BLaER1 (cell line): Measurements from ENCODE around the gene DIP2B.
"Not testable (repeated sequence)": the region's sequence is repeated elsewhere in the genome, so short reads cannot be mapped to it uniquely, and the experiment has no call there.

ENCODE experiments used
- H3K27ac ChIP-seq: shearing (Covaris generic); formaldehyde crosslinking; 2 replicates; pipeline ENCODE4 v1.8.1; 2022
- H3K27me3 ChIP-seq: shearing (Covaris generic); formaldehyde crosslinking; 2 replicates; pipeline ENCODE4 v1.8.1; 2022
- H3K36me3 ChIP-seq: shearing (Covaris generic); formaldehyde crosslinking; 2 replicates; pipeline ENCODE4 v1.8.1; 2022
- H3K4me1 ChIP-seq: shearing (Covaris generic); formaldehyde crosslinking; 2 replicates; pipeline ENCODE4 v1.8.1; 2022
- H3K4me2 ChIP-seq: shearing (Covaris generic); formaldehyde crosslinking; 2 replicates; pipeline ENCODE4 v1.8.1; 2022
- H3K4me3 ChIP-seq: shearing (Covaris generic); formaldehyde crosslinking; 2 replicates; pipeline ENCODE4 v1.8.1; 2022
- H3K9ac ChIP-seq: shearing (Covaris generic); formaldehyde crosslinking; 2 replicates; pipeline ENCODE4 v1.8.1; 2022
- H3K9me3 ChIP-seq: shearing (Covaris generic); formaldehyde crosslinking; 2 replicates; pipeline ENCODE4 v1.8.1; 2022
- H4K20me1 ChIP-seq: shearing (Covaris generic); formaldehyde crosslinking; 2 replicates; pipeline ENCODE4 v1.8.1; 2022
- Cebpa-rat ChIP-seq: shearing (Covaris generic); IDR thresholded peaks from 2 replicates; pipeline ENCODE4 v1.8.1; 2022

The DIP2B gene

DNA sequence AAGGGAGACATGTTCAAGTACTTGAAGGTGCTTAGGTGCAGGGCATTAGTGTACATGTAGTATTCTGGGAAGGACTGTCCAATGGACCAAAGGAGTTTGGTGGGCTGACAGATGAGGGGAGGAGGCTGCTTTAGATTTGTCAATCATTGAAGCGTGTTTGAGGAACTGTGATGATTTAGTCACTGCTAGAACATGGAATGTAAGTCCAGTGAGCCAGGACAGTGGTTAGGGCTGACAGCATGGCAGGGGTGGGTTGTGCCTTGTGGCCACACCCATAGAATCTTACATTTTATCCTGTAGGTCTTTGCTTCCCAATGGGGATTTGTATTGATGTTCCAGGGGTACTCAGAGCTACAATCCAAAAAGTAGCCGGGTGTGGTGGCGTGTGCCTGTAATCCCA, 24.6 kb downstream of the DIP2B start:
- Histone ChIP-seq H3K9me3 (0 out of 2 replicates have a peak, but pooled peaks cover 10% of the 10 kb centered on the region), H3K27ac (no peak overlapping the region), H3K4me1 (peaks cover 29% of the 10 kb centered on the region), H3K27me3 (no peaks in the 10 kb centered on the region), H3K4me2 (no peak overlapping the region), H3K4me3 (no peak overlapping the region), H4K20me1 (peaks cover 86% of the 10 kb centered on the region), H3K36me3 (peaks cover 60% of the 10 kb centered on the region), H3K9ac (no peak overlapping the region)
- no peak for TF ChIP-seq Cebpa-rat

DNA sequence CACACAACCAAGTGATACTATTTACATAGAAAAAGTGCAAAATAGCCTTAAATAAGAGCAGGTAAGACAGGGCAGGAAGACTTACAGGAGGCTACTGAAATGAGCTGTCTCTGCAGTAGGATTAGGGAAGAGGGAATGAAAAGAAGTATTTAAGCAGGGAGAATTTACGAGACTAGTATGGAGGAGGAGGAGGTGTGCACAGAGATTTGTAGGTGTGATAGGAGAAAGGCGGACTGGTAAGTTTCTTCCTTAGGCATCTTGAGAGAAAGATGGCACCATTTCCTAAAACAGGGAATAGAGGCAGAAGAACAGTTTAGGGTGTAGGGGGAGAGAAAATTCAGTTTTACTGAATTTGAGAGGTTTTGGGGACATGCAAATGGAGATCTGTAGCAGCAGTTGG, 25.7 kb downstream of the DIP2B start:
- TF ChIP-seq Cebpa-rat: no peak
- Histone ChIP-seq H3K4me2 (no peak overlapping the region), H3K9ac (no peak overlapping the region), H3K4me1 (peaks cover 24% of the 10 kb centered on the region), H4K20me1 (peaks cover 84% of the 10 kb centered on the region), H3K27ac (no peak overlapping the region), H3K27me3 (no peaks in the 10 kb centered on the region), H3K4me3 (no peak overlapping the region), H3K9me3 (0 out of 2 replicates have a peak, but pooled peaks cover 10% of the 10 kb centered on the region), H3K36me3 (peaks cover 64% of the 10 kb centered on the region)

DNA sequence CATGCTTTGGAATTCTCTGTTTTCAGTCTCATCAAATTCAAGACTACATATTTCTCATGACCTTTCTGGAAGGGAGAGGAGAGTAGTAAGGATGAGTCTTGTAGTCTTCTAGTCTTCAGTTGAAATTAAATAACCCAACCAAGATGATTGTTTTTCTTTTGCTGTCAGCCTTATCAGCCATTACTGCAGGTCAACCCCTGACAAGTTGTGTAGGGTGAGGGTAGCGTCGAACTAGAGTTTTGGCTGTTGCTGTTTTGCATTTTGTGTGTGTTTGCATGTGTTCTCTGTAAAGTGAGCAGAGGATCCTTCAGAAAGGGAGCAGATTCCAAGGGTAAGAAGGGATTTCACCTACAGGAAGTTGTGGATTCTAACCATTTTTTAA, 28.4 kb downstream of the DIP2B start:
- Histone ChIP-seq H3K4me1 (peaks cover 21% of the 10 kb centered on the region), H3K27me3 (no peaks in the 10 kb centered on the region), H3K4me3 (no peak overlapping the region), H3K9ac (no peak overlapping the region), H3K4me2 (no peak overlapping the region), H4K20me1 (peaks cover 87% of the 10 kb centered on the region), H3K9me3 (0 out of 2 replicates have a peak, but pooled peaks cover 10% of the 10 kb centered on the region), H3K27ac (no peak overlapping the region), H3K36me3 (peaks cover 61% of the 10 kb centered on the region)
- TF ChIP-seq Cebpa-rat: no peak

DNA sequence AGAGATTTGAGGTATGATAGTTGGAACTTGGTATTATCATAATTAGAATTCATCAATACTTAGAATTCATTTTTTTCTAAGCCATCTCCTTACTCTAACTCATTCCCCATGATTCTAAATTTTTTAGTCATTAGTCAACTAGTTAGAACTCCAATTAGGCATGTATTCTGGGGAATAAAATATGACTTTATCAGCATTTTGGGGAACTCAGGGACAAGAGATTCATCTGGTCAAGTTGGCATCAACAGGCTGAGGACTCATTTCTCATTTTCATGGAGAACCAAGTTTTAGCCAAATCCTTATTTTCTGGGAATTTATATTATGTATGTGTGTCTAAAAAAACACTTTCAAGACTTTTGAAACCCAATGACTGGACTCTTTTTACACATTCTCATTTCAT, 29.2 kb downstream of the DIP2B start:
- H3K4me3 ChIP-seq: no peak overlapping the region
- TF ChIP-seq Cebpa-rat: no peak
- no peak overlapping the region for H3K27ac ChIP-seq
- no peak overlapping the region for H3K9ac ChIP-seq
- H4K20me1 ChIP-seq: peaks cover 90% of the 10 kb centered on the region
- no peak overlapping the region for H3K4me2 ChIP-seq
- 0 out of 2 replicates have a peak, but pooled peaks cover 9% of the 10 kb centered on the region for H3K9me3 ChIP-seq
- H3K27me3 ChIP-seq: no peaks in the 10 kb centered on the region
- H3K4me1 ChIP-seq: peaks cover 23% of the 10 kb centered on the region
- H3K36me3 ChIP-seq: peaks cover 60% of the 10 kb centered on the region

DNA sequence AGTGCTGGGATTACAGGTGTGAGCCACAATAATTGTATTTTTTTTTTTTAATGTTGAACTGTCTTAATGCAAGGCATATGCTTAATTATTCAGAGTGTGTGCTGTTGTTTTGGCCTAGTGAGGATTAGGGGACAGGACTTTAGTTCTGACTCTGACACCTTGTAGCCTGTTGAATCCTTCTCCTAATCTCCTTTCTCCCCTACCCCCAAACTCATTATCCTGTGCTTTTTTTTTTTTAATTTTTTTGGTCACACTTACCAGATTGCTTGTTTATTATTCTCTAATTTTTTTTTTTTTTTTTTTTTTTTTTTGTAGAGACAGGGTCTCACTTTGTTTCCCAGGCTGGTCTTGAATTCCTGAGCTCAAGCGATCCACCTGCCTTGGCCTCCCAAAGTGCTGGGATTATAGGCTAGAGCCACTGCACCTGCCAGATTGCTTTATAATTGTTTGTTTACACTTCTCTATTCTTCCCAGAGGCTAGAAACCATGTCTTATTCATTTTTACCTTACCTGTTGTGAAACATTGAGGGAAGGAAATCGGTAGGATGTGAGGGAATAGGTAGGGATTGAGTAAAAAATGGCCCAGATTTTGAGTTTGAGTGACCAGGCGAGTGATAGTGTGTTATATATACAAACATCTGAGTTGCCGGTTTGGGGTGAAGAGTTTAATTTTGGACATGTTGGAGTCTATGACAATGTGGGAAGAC, 32.2 kb downstream of the DIP2B start:
- TF ChIP-seq Cebpa-rat: no peak
- Histone ChIP-seq H3K4me2 (no peak overlapping the region), H3K4me1 (peaks cover 20% of the 10 kb centered on the region), H3K36me3 (peaks cover 32% of the 10 kb centered on the region), H3K27me3 (no peaks in the 10 kb centered on the region), H3K27ac (no peak overlapping the region), H4K20me1 (peaks cover 77% of the 10 kb centered on the region), H3K4me3 (no peak overlapping the region), H3K9ac (no peak overlapping the region), H3K9me3 (no peaks in the 10 kb centered on the region)

DNA sequence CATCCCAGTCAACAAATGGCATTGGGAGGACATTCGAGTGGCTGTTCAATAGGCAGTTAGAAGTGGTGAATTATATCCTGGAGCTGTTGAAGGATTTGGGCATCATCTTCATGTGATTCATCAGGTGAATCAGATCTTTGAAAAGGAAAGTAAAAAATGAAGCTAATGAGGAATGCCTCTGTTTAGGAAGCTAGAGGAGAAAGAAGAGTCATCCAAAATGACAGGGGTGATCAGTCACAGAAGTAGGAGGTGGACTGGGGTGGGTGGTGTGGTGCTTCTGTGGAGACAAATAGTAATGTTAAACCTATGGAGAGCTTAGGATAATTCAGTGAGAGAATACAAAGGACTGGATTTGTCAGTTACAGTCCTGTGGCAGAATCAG, 32.7 kb downstream of the DIP2B start:
- TF ChIP-seq Cebpa-rat: no peak
- H3K4me1 ChIP-seq: peaks cover 15% of the 10 kb centered on the region
- no peak overlapping the region for H3K9ac ChIP-seq
- peaks cover 28% of the 10 kb centered on the region for H3K36me3 ChIP-seq
- no peak overlapping the region for H3K27ac ChIP-seq
- H3K9me3 ChIP-seq: no peaks in the 10 kb centered on the region
- no peak overlapping the region for H3K4me2 ChIP-seq
- peaks cover 75% of the 10 kb centered on the region for H4K20me1 ChIP-seq
- H3K4me3 ChIP-seq: no peak overlapping the region
- H3K27me3 ChIP-seq: no peaks in the 10 kb centered on the region

DNA sequence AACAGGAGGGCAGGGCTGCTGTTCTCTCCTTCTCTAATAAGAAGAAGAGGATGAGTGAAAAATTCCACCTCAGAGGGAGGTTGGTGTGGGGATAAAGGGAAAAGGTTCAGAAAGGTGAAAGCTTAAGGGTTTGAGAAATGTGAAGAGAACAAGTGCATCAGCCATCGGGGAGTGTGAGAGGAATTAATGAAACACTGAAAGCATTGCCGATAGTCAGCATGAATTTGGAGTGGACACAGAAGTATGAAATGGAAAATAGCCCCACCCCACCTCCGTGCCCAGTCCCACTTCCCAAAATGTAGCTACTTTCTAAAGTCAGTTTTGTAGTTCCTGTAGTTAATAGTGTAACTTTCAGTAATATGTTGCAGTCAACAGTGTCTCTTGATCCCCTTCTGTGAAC, 33.4 kb downstream of the DIP2B start:
- H3K36me3 ChIP-seq: peaks cover 34% of the 10 kb centered on the region
- no peak overlapping the region for H3K4me2 ChIP-seq
- H3K9ac ChIP-seq: no peak overlapping the region
- H3K27ac ChIP-seq: no peak overlapping the region
- no peak overlapping the region for H3K4me3 ChIP-seq
- H3K9me3 ChIP-seq: no peaks in the 10 kb centered on the region
- no peaks in the 10 kb centered on the region for H3K27me3 ChIP-seq
- TF ChIP-seq Cebpa-rat: no peak
- H4K20me1 ChIP-seq: peaks cover 75% of the 10 kb centered on the region
- peaks cover 12% of the 10 kb centered on the region; the same call in 1 of the 2 replicates for H3K4me1 ChIP-seq

DNA sequence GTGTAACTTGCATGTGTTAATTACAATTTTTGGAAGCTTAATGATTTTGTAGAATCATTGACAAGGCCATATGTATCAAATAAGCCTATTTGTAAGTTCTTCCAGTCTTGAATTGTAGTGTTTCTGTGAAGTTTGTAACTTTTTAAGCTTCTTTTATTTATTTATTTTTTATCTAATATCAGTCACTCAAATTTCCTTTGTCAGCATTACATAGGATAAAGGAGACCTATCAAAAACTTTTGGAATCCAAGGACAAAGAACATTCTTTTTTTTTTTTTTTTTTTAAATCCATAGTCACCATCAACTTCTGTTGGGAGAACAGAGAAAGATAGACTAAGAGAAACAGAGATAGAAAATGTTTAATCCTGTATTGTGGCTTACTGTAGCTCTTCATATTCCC, 36.4 kb downstream of the DIP2B start:
- H3K27ac ChIP-seq: no peak overlapping the region
- no peak overlapping the region for H3K4me2 ChIP-seq
- H3K9me3 ChIP-seq: no peaks in the 10 kb centered on the region
- H3K36me3 ChIP-seq: peaks cover 38% of the 10 kb centered on the region
- TF ChIP-seq Cebpa-rat: no peak
- H3K4me3 ChIP-seq: no peak overlapping the region
- no peaks in the 10 kb centered on the region for H3K27me3 ChIP-seq
- peaks cover 75% of the 10 kb centered on the region for H4K20me1 ChIP-seq
- peaks cover 12% of the 10 kb centered on the region; the same call in 1 of the 2 replicates for H3K4me1 ChIP-seq
- no peak overlapping the region for H3K9ac ChIP-seq

DNA sequence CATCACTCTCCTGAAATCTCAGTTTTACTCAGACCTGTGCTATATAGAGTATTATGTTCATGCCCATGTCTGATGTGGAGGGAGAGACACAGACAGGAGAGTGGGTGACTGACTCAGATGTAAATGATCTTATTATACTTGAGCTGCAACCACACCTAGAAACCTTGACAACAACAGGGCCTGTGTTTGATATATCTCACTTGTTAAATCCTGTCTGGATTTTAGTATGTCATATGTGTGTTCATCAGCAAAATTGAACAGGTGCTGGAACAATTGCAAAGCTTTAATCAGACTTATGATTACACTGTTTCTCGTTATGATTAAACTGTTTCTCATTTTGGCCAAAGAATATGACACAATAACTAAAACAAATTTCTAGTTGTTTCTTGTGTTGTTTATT, 37.7 kb downstream of the DIP2B start:
- TF ChIP-seq Cebpa-rat: no peak
- H3K9ac ChIP-seq: no peak overlapping the region
- no peaks in the 10 kb centered on the region for H3K9me3 ChIP-seq
- no peak overlapping the region for H3K4me3 ChIP-seq
- H3K36me3 ChIP-seq: peaks cover 25% of the 10 kb centered on the region
- H3K4me2 ChIP-seq: no peak overlapping the region
- no peaks in the 10 kb centered on the region for H3K27me3 ChIP-seq
- peaks cover 72% of the 10 kb centered on the region for H4K20me1 ChIP-seq
- H3K4me1 ChIP-seq: peaks cover 9% of the 10 kb centered on the region; the same call in 1 of the 2 replicates
- no peak overlapping the region for H3K27ac ChIP-seq

DNA sequence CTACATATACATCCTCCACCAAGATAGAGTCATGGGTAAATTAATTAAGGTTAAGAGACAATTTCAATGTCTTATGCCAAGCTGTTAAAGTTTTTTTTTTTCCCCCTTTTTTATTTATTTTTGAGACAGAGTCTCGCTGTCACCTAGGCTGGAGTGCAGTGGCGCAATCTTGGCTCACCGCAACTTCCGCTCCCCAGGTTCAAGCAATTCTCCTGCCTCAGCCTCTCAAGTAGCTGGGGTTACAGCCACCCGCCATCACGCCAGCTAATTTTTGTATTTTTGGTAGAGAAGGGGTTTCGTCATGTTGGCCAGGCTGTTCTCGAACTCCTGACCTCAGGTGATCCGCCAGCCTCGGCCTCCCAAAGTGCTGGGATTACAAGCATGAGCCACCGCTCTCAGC, 38.4 kb downstream of the DIP2B start:
- H3K4me2 ChIP-seq, H3K9ac ChIP-seq, H3K9me3 ChIP-seq, H3K27me3 ChIP-seq, H3K27ac ChIP-seq, H3K4me3 ChIP-seq, H3K4me1 ChIP-seq: not testable (repeated sequence)
- H3K36me3 ChIP-seq: peaks cover 25% of the 10 kb centered on the region
- H4K20me1 ChIP-seq: peaks cover 64% of the 10 kb centered on the region

DNA sequence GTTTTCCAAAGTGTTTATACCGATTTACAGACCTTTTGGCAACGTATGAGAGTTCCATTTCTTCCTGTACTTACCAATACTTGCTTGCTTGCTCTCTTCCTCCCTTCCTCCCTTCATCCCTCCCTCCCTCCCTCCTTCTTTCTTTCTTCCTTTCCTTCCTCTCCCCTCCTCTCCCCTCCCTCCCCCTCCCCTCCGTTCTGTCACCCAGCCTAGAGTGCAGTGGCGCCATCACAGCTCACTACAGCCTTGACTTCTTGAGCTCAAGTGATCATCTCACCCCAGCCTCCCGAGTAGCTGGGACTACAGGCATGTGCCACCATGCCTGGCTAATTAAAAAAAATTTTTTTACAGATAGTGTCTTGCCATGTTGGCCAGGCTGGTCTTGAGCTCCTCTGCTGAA, 40.4 kb downstream of the DIP2B start:
- peaks cover 49% of the 10 kb centered on the region for H4K20me1 ChIP-seq
- no peak overlapping the region for H3K9ac ChIP-seq
- no peak overlapping the region for H3K4me2 ChIP-seq
- no peaks in the 10 kb centered on the region for H3K27me3 ChIP-seq
- H3K4me1 ChIP-seq: no peaks in the 10 kb centered on the region
- no peak overlapping the region for H3K4me3 ChIP-seq
- no peak for TF ChIP-seq Cebpa-rat
- H3K27ac ChIP-seq: no peak overlapping the region
- H3K9me3 ChIP-seq: no peaks in the 10 kb centered on the region
- H3K36me3 ChIP-seq: peaks cover 25% of the 10 kb centered on the region
